ENCODE measurements around the gene NAA80. TPM values are rescaled to one million over a fixed set of nuclear protein-coding genes. Genes with fewer than 3 reads are reported as not detected.

NAA80 gene
- total and polyA plus RNA-seq, 2 of the 13 experiments (the other 11 are each of a cell fraction or from before 2014, with no cell fraction given): 3.4 to 8.7 TPM

GRCh38 chr3:50298836-50299637 lies at the start of gene NAA80, which contains the start of gene HYAL3 (continued):
- TF ChIP-seq HOXD1 (CRISPR knock-in tag; IDR thresholded peaks at IDR 0.05) (peak; percentile 84), ATF4 (CRISPR knock-in tag; IDR thresholded peaks at IDR 0.05) (no peak), U2AF2 (IDR thresholded peaks at IDR 0.05; ENCODE audit: low read depth, low read length) (no peak), ZNF225 (CRISPR knock-in tag; IDR thresholded peaks at IDR 0.05) (no peak), ZEB1 (IDR thresholded peaks at IDR 0.05; ENCODE audit: insufficient replicate concordance, low read depth) (peak; percentile 72), ZBTB8A (CRISPR knock-in tag; IDR thresholded peaks at IDR 0.05; ENCODE audit: borderline replicate concordance, low read depth) (no peak), ARNTL (CRISPR knock-in tag; IDR thresholded peaks at IDR 0.05) (no peak), ZNF18 (CRISPR knock-in tag; IDR thresholded peaks at IDR 0.05; ENCODE audit: insufficient replicate concordance) (peak; percentile 91), TBX2 (CRISPR knock-in tag; IDR thresholded peaks at IDR 0.05; ENCODE audit: borderline replicate concordance) (no peak; the same call in 1 of the 2 replicates), LCORL (IDR thresholded peaks at IDR 0.05) (no peak), LCORL (CRISPR knock-in tag; IDR thresholded peaks at IDR 0.05) (no peak), KDM1A (CRISPR knock-in tag; IDR thresholded peaks at IDR 0.05) (no peak), TGIF2 (CRISPR knock-in tag; IDR thresholded peaks at IDR 0.05) (0 out of 2 replicates have a peak, but pooled peaks have one; percentile 9), CREBL2 (CRISPR knock-in tag; IDR thresholded peaks at IDR 0.05; ENCODE audit: borderline replicate concordance) (no peak), KLF6 (CRISPR knock-in tag; IDR thresholded peaks at IDR 0.05) (no peak; the same call in 1 of the 2 replicates), KMT2A (CRISPR knock-in tag; IDR thresholded peaks at IDR 0.05) (peak; percentile 40; the same call in 1 of the 2 replicates), TRAFD1 (CRISPR knock-in tag; IDR thresholded peaks at IDR 0.05; ENCODE audit: borderline replicate concordance) (no peak), SMAD3 (CRISPR knock-in tag; IDR thresholded peaks at IDR 0.05) (no peak; the same call in 1 of the 2 replicates), CSRNP2 (CRISPR knock-in tag; conservative IDR thresholded peaks at IDR 0.05; ENCODE audit: low read depth) (no peak), ZNF251 (CRISPR knock-in tag; IDR thresholded peaks at IDR 0.05) (no peak; the same call in 1 of the 2 replicates), ZNF207 (IDR thresholded peaks at IDR 0.05; ENCODE audit: borderline replicate concordance) (no peak), ZNF746 (CRISPR knock-in tag; IDR thresholded peaks at IDR 0.05) (no peak), NFRKB (IDR thresholded peaks at IDR 0.05) (no peak), SNAPC5 (CRISPR knock-in tag; IDR thresholded peaks at IDR 0.05; ENCODE audit: borderline replicate concordance) (no peak; the same call in 1 of the 2 replicates), ELF4 (CRISPR knock-in tag; IDR thresholded peaks at IDR 0.05; ENCODE audit: borderline replicate concordance) (no peak)
